ENCODE results near the gene PCDHGA6.
"Not testable (repeated sequence)": the region's sequence is repeated elsewhere in the genome, so short reads cannot be mapped to it uniquely, and the experiment has no call there.

Gene PCDHGA6

GRCh38 chr5:141374627-141375026, 936 bp downstream of the PCDHGA6 start:
- TF ChIP-seq CTCF (IDR thresholded peaks at IDR 0.05): no peak
- Histone ChIP-seq H3K4me3 (no peak overlapping the region), H3K9me3 (peaks cover 6 to 100% (median 87%) of the 10 kb centered on the region in 3 donors), H3K4me1 (no peaks in the 10 kb centered on the region), H3K36me3 (peaks cover 0 to 78% (median 71%) of the 10 kb centered on the region in 3 donors), H3K27ac (no peak overlapping the region), H3K27me3 (no peaks in the 10 kb centered on the region)
- intact Hi-C loops (cut with DNase I; ENCODE audit: low total_unique reads): no loop called here
- no peak for DNase-seq

GRCh38 chr5:141375444-141376155, 1.9 kb downstream of the PCDHGA6 start:
- H3K27me3 ChIP-seq; intact Hi-C loops (cut with DNase I; ENCODE audit: low total_unique reads); H3K4me3 ChIP-seq; DNase-seq; H3K27ac ChIP-seq; H3K4me1 ChIP-seq: not testable (repeated sequence)
- peaks cover 6 to 100% (median 85%) of the 10 kb centered on the region in 3 donors for H3K9me3 ChIP-seq
- peaks cover 0 to 75% (median 63%) of the 10 kb centered on the region in 3 donors for H3K36me3 ChIP-seq

- no peaks in the 10 kb centered on the region for H3K27me3 ChIP-seq
- peak within 1 kb of the TSS; percentile 13 to 29 for H3K4me3 ChIP-seq
- H3K27ac ChIP-seq: no peak within 1 kb of the TSS
- H3K4me1 ChIP-seq: no peaks in the 10 kb centered on the region
- peak in 1 of 2 experiments; percentile 10 for TF ChIP-seq CTCF (IDR thresholded peaks at IDR 0.05)
- peaks cover 4 to 70% (median 68%) of the 10 kb centered on the region in 3 donors for H3K36me3 ChIP-seq
- no peak for DNase-seq
- peaks cover 37 to 100% (median 80%) of the 10 kb centered on the region in 3 donors for H3K9me3 ChIP-seq
- intact Hi-C loops (cut with DNase I; ENCODE audit: low total_unique reads): no loop called here
Observed at GRCh38 chr5:141382469-141383294, 9.0 kb downstream of the PCDHGA6 start, which contains the start of gene PCDHGA7. Gene PCDHGA7, plus strand, starts transcription at chr5:141382742. Its CDS starts 158 bp downstream, at chr5:141382900.

DNA sequence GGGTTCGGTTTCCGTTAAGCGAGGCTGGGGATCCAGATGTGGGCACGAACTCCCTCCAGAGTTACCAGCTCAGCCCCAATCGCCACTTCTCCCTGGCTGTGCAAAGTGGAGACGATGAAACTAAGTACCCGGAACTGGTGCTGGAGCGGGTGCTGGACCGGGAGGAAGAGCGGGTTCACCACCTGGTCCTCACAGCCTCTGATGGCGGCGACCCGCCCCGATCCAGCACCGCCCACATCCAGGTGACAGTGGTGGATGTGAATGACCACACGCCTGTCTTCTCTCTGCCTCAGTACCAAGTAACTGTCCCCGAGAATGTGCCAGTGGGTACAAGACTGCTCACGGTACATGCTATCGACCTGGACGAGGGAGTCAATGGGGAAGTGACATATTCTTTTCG, 9.7 kb downstream of the PCDHGA6 start:
- Histone ChIP-seq H3K27ac (no peak overlapping the region), H3K27me3 (no peaks in the 10 kb centered on the region), H3K36me3 (peaks cover 4 to 64% (median 63%) of the 10 kb centered on the region in 3 donors), H3K4me1 (no peaks in the 10 kb centered on the region), H3K4me3 (peak overlapping the region in 1 of 2 donors; percentile 29), H3K9me3 (peaks cover 37 to 98% (median 77%) of the 10 kb centered on the region in 3 donors)
- intact Hi-C loops (cut with DNase I; ENCODE audit: low total_unique reads): no loop called here
- no peak for DNase-seq
- TF ChIP-seq CTCF (IDR thresholded peaks at IDR 0.05): no peak

DNA sequence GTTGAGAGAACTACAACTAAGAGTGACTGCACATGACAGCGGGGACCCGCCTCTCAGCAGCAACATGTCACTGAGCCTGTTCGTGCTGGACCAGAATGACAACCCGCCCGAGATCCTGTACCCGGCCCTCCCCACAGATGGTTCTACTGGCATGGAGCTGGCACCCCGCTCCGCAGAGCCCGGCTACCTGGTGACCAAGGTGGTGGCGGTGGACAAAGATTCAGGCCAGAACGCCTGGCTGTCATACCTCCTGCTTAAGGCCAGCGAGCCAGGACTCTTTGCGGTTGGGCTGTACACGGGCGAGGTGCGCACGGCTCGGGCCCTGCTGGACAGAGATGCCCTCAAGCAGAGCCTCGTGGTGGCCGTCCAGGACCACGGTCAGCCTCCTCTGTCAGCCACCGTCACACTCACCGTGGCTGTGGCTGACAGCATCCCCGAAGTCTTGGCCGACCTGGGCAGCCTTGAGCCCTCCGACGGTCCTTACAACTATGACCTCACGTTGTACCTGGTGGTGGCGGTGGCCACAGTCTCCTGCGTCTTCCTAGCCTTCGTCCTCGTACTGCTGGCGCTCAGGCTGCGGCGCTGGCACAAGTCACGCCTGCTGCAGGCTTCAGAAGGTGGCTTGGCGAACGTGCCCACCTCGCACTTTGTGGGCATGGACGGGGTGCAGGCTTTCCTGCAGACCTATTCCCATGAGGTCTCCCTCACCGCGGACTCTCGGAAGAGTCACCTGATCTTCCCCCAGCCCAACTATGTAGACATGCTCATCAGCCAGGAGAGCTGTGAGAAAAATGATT, 11.0 kb downstream of the PCDHGA6 start:
- intact Hi-C loops (cut with DNase I; ENCODE audit: low total_unique reads): no loop called here
- Histone ChIP-seq H3K4me1 (no peaks in the 10 kb centered on the region), H3K36me3 (peaks cover 4 to 66% (median 64%) of the 10 kb centered on the region in 3 donors), H3K27ac (no peak overlapping the region), H3K27me3 (no peaks in the 10 kb centered on the region), H3K4me3 (no peak overlapping the region), H3K9me3 (peaks cover 37 to 98% (median 89%) of the 10 kb centered on the region in 3 donors)
- TF ChIP-seq CTCF (IDR thresholded peaks at IDR 0.05): no peak
- no peak for DNase-seq

DNA sequence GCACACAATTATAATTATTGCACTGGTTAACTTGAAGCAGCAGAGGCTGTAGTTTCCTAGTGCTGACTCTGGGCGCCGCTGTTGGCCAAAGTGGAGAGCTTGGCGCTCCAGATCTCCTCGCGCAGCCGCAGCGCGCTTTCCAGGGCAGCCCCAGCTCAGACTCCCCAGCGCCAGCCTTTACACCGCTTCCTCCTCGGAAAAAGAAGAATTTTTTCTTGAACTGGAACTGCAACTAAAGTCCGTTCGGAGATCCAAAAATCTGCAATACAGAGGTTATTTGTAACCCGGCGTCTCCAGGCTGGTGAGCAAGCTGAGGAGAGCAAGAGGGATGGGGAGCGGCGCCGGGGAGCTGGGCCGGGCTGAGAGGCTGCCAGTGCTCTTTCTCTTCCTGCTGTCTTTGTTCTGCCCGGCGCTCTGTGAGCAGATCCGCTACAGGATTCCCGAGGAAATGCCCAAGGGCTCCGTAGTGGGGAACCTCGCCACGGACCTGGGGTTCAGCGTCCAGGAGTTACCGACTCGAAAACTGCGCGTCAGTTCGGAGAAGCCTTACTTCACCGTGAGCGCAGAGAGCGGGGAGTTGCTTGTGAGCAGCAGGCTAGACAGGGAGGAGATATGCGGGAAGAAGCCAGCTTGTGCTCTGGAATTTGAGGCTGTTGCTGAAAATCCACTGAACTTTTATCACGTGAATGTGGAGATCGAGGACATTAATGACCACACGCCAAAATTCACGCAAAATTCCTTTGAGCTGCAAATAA, 14.0 kb downstream of the PCDHGA6 start, which contains the start of gene PCDHGB4:
Gene PCDHGB4 (plus strand): TSS at position 142 of the 755 bp plus-strand sequence. CDS start 187 bp downstream, at position 329.
- H3K27me3 ChIP-seq; DNase-seq; H3K4me1 ChIP-seq; H3K27ac ChIP-seq; intact Hi-C loops (cut with DNase I; ENCODE audit: low total_unique reads); H3K4me3 ChIP-seq: not testable (repeated sequence)
- Histone ChIP-seq H3K9me3 (peaks cover 37 to 98% (median 86%) of the 10 kb centered on the region in 3 donors), H3K36me3 (peaks cover 5 to 78% (median 74%) of the 10 kb centered on the region in 3 donors)
